H1 (cell line): ENCODE results near the gene ZNF532. TPM values are rescaled to one million over a fixed set of nuclear protein-coding genes. Genes with fewer than 3 reads are reported as not detected.

Experiments
- ATF3 ChIP-seq: IDR thresholded peaks from 2 replicates; pipeline ENCODE4 v1.6.1; 2011; ENCODE audit warnings: low read depth, mild to moderate bottlenecking, low read length; ENCODE audit not compliant: insufficient read depth
- polyA plus RNA-seq, 7 experiments: library from polyadenylated mRNA; depleted of rRNA in 3 of 7; stranded (reverse) in 5 of 7; unstranded in 2 of 7; fragments of >200 nt in 5 of 7; fragments of 200-250 nt in 2 of 7; gene quantifications; 1 replicate in 5 of 7; 2 replicates in 1 of 7; 4 replicates in 1 of 7; pipeline versions ENCODE4 v1.2.1 to v1.2.3, GENCODE V29; 2011 to 2013; ENCODE audit warnings: missing spikeins in 2 of 7, mixed read lengths in 2 of 7
- total RNA-seq: library from RNA; stranded (reverse); fragmentation: NEBNext Ultra II Directional; extraction: Animal tissue kit (Norgen Biotek cat#: 25700); gene quantifications from 2 replicates; pipeline ENCODE4 v1.2.1, GENCODE V29; 2021
- TF ChIP-seq, protein P1 (sequence below): fragments of 300-600 bp; sonication (generic); IDR thresholded peaks from 2 replicates; pipeline ENCODE4 v1.7.1; 2012; ENCODE audit warnings: low read length, moderate library complexity, mild to moderate bottlenecking, inconsistent platforms; ENCODE audit not compliant: insufficient replicate concordance

The ZNF532 gene
- total and polyA plus RNA-seq, 2 of the 8 experiments (the other 6 are each of a cell fraction or from before 2014, with no cell fraction given): 143 to 240 TPM

DNA sequence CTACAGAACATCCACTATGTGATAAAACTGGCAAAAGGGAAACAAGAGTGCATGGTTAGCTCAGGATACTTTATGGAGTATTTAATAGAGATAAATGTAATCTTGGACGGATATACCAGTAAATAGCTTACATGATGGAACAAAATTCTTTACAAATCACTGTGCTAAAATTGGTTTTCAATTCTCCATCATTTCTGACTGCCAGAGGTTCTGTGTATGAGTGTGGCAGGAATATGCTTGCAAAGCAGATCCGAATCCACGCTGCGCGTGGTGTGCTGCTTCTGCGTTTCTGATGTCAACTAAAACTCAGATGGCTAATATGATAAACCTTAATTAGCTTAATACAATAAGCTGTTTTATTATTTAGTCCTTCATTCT is 2.1 kb downstream of the ZNF532 start (continued):
- TF ChIP-seq, protein P1, sequence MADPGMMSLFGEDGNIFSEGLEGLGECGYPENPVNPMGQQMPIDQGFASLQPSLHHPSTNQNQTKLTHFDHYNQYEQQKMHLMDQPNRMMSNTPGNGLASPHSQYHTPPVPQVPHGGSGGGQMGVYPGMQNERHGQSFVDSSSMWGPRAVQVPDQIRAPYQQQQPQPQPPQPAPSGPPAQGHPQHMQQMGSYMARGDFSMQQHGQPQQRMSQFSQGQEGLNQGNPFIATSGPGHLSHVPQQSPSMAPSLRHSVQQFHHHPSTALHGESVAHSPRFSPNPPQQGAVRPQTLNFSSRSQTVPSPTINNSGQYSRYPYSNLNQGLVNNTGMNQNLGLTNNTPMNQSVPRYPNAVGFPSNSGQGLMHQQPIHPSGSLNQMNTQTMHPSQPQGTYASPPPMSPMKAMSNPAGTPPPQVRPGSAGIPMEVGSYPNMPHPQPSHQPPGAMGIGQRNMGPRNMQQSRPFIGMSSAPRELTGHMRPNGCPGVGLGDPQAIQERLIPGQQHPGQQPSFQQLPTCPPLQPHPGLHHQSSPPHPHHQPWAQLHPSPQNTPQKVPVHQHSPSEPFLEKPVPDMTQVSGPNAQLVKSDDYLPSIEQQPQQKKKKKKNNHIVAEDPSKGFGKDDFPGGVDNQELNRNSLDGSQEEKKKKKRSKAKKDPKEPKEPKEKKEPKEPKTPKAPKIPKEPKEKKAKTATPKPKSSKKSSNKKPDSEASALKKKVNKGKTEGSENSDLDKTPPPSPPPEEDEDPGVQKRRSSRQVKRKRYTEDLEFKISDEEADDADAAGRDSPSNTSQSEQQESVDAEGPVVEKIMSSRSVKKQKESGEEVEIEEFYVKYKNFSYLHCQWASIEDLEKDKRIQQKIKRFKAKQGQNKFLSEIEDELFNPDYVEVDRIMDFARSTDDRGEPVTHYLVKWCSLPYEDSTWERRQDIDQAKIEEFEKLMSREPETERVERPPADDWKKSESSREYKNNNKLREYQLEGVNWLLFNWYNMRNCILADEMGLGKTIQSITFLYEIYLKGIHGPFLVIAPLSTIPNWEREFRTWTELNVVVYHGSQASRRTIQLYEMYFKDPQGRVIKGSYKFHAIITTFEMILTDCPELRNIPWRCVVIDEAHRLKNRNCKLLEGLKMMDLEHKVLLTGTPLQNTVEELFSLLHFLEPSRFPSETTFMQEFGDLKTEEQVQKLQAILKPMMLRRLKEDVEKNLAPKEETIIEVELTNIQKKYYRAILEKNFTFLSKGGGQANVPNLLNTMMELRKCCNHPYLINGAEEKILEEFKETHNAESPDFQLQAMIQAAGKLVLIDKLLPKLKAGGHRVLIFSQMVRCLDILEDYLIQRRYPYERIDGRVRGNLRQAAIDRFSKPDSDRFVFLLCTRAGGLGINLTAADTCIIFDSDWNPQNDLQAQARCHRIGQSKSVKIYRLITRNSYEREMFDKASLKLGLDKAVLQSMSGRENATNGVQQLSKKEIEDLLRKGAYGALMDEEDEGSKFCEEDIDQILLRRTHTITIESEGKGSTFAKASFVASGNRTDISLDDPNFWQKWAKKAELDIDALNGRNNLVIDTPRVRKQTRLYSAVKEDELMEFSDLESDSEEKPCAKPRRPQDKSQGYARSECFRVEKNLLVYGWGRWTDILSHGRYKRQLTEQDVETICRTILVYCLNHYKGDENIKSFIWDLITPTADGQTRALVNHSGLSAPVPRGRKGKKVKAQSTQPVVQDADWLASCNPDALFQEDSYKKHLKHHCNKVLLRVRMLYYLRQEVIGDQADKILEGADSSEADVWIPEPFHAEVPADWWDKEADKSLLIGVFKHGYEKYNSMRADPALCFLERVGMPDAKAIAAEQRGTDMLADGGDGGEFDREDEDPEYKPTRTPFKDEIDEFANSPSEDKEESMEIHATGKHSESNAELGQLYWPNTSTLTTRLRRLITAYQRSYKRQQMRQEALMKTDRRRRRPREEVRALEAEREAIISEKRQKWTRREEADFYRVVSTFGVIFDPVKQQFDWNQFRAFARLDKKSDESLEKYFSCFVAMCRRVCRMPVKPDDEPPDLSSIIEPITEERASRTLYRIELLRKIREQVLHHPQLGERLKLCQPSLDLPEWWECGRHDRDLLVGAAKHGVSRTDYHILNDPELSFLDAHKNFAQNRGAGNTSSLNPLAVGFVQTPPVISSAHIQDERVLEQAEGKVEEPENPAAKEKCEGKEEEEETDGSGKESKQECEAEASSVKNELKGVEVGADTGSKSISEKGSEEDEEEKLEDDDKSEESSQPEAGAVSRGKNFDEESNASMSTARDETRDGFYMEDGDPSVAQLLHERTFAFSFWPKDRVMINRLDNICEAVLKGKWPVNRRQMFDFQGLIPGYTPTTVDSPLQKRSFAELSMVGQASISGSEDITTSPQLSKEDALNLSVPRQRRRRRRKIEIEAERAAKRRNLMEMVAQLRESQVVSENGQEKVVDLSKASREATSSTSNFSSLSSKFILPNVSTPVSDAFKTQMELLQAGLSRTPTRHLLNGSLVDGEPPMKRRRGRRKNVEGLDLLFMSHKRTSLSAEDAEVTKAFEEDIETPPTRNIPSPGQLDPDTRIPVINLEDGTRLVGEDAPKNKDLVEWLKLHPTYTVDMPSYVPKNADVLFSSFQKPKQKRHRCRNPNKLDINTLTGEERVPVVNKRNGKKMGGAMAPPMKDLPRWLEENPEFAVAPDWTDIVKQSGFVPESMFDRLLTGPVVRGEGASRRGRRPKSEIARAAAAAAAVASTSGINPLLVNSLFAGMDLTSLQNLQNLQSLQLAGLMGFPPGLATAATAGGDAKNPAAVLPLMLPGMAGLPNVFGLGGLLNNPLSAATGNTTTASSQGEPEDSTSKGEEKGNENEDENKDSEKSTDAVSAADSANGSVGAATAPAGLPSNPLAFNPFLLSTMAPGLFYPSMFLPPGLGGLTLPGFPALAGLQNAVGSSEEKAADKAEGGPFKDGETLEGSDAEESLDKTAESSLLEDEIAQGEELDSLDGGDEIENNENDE: no peak
- TF ChIP-seq ATF3: no peak
